HFFc6 (cell line): ENCODE data around the gene UBASH3A. TPM values are rescaled to one million over a fixed set of nuclear protein-coding genes. Genes with fewer than 3 reads are reported as not detected.
A peak's percentile ranks its signal among the peaks of the same experiment; 100 is the strongest.
"Not testable (repeated sequence)": the region's sequence is repeated elsewhere in the genome, so short reads cannot be mapped to it uniquely, and the experiment has no call there.

Experiments used
- DNase-seq: peaks from one replicate; pipeline ENCODE4 v3.0.0-alpha.2; 2018
- H3K27ac Mint-ChIP-seq: 2 replicates; pipeline ENCODE4 v1.8.0; 2020; ENCODE audit warnings: mild to moderate bottlenecking, mixed read lengths
- H3K27me3 Mint-ChIP-seq: 2 replicates; pipeline ENCODE4 v1.8.0; 2021; ENCODE audit warnings: mild to moderate bottlenecking, moderate library complexity, mixed read lengths; ENCODE audit not compliant: insufficient read depth
- H3K36me3 Mint-ChIP-seq: 2 replicates; pipeline ENCODE4 v1.8.0; 2021; ENCODE audit warnings: low read depth, mixed read lengths
- H3K4me1 Mint-ChIP-seq: 2 replicates; pipeline ENCODE4 v1.8.0; 2020; ENCODE audit warnings: low read depth, mixed read lengths
- H3K4me3 Mint-ChIP-seq: 2 replicates; pipeline ENCODE4 v1.8.0; 2020; ENCODE audit warnings: mild to moderate bottlenecking, moderate library complexity, mixed read lengths
- H3K9me3 Mint-ChIP-seq: 2 replicates; pipeline ENCODE4 v1.8.0; 2020; ENCODE audit warnings: mild to moderate bottlenecking, mixed read lengths
- total RNA-seq, 6 experiments: library from RNA; stranded (reverse); fragmentation: NEBNext Ultra II Directional; extraction: Animal tissue kit (Norgen Biotek cat#: 25700); gene quantifications; 2 replicates in 1 of 6; 3 replicates in 5 of 6; pipeline ENCODE4 v1.2.3, GENCODE V29; 2021
- TF ChIP-seq, protein P1 (sequence below): fragments of 200-600 bp; sonication (generic); IDR thresholded peaks from 2 replicates; pipeline ENCODE4 v1.5.0; 2021; ENCODE audit warnings: antibody characterized with exemption, mild to moderate bottlenecking

UBASH3A gene
- total RNA-seq, 6 experiments from 2014 or later: not detected

DNA sequence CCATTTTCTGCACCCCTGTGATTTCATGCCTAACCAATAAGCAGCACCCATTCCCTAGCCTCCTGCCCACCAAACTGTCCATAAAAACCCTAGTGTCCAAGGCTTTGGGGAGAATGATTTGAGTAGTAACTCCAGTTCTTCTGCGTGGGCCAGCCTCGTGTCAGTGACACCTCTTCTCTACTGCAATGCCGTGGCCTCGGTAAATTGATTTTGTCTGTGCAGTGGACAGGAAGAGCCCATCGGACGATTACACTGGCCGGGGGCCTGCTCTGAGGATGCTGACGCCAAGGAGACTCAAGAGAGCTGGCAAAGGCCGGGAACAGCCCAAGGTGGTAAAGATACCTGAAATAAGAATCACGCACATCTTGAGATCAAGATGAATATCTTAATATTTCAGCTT is 63.0 kb downstream of the UBASH3A start:
- Mint-ChIP-seq H3K9me3 (peaks cover 48% of the 10 kb centered on the region), H3K27ac (no peak overlapping the region), H3K4me1 (no peaks in the 10 kb centered on the region), H3K27me3 (peaks cover 2% of the 10 kb centered on the region), H3K4me3 (no peak overlapping the region), H3K36me3 (peaks cover 2% of the 10 kb centered on the region; the same call in 1 of the 2 replicates)
- TF ChIP-seq, protein P1, sequence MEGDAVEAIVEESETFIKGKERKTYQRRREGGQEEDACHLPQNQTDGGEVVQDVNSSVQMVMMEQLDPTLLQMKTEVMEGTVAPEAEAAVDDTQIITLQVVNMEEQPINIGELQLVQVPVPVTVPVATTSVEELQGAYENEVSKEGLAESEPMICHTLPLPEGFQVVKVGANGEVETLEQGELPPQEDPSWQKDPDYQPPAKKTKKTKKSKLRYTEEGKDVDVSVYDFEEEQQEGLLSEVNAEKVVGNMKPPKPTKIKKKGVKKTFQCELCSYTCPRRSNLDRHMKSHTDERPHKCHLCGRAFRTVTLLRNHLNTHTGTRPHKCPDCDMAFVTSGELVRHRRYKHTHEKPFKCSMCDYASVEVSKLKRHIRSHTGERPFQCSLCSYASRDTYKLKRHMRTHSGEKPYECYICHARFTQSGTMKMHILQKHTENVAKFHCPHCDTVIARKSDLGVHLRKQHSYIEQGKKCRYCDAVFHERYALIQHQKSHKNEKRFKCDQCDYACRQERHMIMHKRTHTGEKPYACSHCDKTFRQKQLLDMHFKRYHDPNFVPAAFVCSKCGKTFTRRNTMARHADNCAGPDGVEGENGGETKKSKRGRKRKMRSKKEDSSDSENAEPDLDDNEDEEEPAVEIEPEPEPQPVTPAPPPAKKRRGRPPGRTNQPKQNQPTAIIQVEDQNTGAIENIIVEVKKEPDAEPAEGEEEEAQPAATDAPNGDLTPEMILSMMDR: no peak
- DNase-seq: no peak

DNA sequence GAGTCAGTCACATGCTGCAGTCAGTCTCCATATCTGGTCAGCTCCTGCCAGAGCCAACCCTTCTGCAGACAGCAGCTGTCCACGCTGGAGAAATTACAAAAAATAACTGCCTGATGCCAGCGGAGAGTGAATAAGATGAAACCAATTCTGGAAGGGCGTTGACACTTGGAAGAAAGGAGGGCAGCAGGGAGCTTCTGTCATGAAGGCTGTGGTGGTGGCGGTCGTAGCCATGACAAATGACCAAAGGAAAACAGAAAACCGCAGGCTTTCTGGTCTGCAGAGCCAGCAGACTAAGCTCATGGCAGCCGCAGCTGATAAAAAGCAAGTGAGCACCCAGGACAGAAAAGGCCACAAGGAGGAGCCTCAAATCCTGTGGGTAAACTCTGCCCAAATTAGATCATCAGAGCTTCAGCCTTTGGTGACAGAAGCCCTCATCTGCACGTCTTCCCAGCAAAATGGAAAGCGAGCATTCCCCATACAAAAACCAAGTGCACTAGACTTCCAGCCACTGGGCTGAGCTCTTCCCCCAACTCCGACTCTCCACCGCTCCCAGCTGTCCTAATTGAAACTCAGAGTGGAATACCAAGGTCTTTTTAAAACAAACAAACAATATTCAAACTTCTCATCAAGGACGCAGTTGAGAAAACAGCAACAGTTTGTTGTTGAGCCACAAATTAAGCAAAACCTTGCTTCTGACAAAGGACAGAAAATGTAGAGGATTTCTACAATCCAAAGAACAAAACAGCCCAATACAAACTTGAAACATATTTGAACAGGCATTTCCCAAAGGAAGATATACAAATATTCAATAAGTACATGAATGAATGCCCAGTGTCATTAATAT is 63.7 kb downstream of the UBASH3A start:
- Mint-ChIP-seq H3K27ac (no peak overlapping the region), H3K27me3 (peaks cover 2% of the 10 kb centered on the region), H3K4me3 (no peak overlapping the region), H3K36me3 (peaks cover 4% of the 10 kb centered on the region; the same call in 1 of the 2 replicates), H3K4me1 (no peaks in the 10 kb centered on the region), H3K9me3 (peaks cover 51% of the 10 kb centered on the region)
- no peak for DNase-seq
- TF ChIP-seq, protein P1: peak; percentile 12; the same call in 1 of the 2 replicates

DNA sequence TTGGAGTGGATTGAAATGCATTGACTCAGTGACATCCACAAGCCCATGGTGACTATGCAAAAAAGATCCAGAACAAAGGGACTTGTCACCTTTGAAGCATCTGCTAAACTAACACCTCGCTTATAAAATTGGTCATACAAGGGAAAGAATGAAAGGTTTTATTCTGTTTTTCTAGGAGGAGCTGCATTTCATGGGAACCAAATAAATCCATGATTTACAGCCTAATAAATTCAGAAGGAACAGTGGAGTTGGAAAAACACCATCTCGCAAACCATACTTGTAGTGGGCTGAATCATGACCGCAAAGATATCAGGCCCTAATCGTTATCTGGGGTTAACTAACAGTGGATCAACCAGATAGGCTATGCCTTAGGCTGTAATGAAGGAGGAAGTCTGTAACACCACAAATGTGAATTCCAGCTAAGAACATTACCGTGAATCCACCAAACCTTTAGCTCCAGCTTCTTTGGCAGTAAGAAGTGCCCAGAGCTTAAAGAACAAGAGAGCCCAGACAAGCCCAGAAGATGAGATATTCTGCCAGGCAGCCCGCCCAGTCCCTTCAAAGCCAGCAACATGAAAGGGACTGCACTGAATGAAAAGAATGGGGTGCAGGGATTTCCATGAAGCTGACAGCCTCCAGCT is 64.9 kb downstream of the UBASH3A start:
- Mint-ChIP-seq H3K4me3 (no peak overlapping the region), H3K36me3 (peaks cover 4% of the 10 kb centered on the region; the same call in 1 of the 2 replicates), H3K27ac (no peak overlapping the region), H3K9me3 (peaks cover 53% of the 10 kb centered on the region), H3K27me3 (peaks cover 2% of the 10 kb centered on the region), H3K4me1 (no peaks in the 10 kb centered on the region)
- TF ChIP-seq, protein P1: no peak
- no peak for DNase-seq

DNA sequence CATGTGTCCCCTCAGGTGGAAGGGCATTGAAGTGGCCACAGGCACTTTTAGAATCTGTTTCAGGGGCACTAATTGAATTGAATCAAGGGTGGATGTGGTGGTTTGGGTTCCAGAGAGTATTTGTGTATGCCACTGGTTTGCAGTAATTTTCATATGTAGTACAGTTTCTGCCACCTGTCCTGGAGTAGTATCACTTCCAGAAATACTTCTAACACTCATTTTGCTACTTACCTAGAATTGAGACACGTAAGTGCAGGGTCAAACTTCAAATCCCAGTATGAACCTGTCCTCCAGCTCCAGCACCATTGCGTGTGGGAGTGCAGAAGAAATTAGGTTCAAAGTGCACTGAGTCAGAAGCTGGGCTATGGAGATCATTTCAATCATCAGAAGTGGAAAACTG is 65.6 kb downstream of the UBASH3A start:
- TF ChIP-seq, protein P1: no peak
- Mint-ChIP-seq H3K9me3 (peaks cover 54% of the 10 kb centered on the region), H3K4me3 (no peak overlapping the region), H3K4me1 (no peaks in the 10 kb centered on the region), H3K27me3 (peaks cover 2% of the 10 kb centered on the region), H3K36me3 (peaks cover 4% of the 10 kb centered on the region; the same call in 1 of the 2 replicates), H3K27ac (no peak overlapping the region)
- DNase-seq: no peak

DNA sequence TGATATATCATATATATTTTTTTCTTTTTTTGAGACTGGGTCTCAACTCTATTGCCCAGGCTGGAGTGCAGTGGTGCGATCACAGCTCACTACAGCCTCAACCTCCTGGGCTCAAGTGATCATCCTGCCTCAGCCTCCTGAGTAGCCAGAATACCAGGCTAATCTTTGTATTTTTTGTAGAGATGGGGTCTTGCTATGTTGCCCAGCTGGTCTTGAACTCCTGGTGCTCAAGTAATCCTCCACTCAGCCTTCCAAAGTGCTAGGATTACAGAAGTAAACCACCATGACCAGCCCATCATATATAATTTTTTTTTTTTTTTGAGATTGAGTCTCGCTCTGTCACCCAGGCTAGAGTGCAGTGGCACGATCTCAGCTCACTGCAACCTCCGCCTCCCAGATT is 66.0 kb downstream of the UBASH3A start:
- H3K27me3 Mint-ChIP-seq: not testable (repeated sequence)
- peaks cover 57% of the 10 kb centered on the region for H3K9me3 Mint-ChIP-seq

DNA sequence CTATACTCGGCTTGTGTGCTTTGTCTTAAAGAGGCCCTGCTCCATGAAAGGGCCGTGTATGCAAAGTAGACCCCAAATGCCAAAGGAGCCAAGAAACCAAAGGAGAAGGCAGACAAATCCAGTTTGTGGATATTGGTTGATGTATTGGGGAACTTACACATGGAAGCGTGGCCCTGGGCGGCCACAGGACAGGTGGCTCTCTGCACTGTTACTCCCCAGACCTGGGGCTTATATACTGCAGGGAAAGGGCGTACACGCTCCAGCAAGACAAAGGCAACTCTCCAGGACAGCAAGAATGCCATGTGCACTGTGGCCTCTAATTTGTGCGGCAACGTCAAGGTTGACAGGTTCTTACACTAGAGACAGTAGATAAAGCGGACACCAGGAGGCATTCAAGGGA is 67.5 kb downstream of the UBASH3A start:
- Mint-ChIP-seq H3K27me3 (peaks cover 4% of the 10 kb centered on the region), H3K4me3 (no peak overlapping the region), H3K27ac (no peak overlapping the region), H3K4me1 (no peaks in the 10 kb centered on the region), H3K9me3 (peaks cover 48% of the 10 kb centered on the region), H3K36me3 (peaks cover 4% of the 10 kb centered on the region; the same call in 1 of the 2 replicates)
- no peak for DNase-seq
- TF ChIP-seq, protein P1: no peak

More for the DNA sequence above, 66.0 kb downstream of the UBASH3A start:
- not testable (repeated sequence) for DNase-seq, H3K4me1 Mint-ChIP-seq, H3K36me3 Mint-ChIP-seq, H3K4me3 Mint-ChIP-seq, H3K27ac Mint-ChIP-seq
